ENCODE results near the gene DUSP2. TPM values are rescaled to one million over a fixed set of nuclear protein-coding genes. Genes with fewer than 3 reads are reported as not detected.

The DUSP2 gene
- total and polyA plus RNA-seq, 9 of the 15 experiments (the other 6 are each of a cell fraction or from before 2014, with no cell fraction given): 0.04 to 0.18 TPM; not detected in 7

DNA sequence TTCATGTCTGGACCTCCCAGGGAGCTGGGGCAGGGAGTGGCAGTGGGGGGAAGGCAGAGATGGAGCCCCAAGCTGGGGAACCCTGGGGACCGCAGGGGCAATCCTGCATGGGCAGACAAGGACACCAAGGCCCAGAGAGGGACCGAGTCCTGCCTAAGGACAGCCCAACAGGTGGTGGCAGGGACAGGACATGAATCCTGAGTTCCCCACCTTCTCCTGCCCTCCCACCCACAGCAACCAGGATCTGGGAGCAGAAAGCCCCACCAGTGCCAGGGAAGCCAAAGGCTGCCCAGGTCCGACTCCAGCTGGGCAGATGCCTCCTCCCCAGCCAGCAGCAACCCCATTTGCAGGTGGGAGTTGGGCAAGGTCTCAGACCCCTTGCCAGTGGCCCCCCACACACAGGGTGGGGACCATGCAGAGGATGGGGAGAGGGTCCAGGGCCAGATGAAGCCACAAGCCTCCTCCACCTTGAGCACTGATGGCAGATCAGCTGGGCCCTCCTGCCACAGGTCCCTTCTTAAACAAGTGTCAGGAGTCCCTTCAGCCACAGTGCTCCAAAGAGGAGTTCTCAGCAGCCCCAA lies 35.2 kb downstream of the DUSP2 start (continued):
- TF ChIP-seq ZNF239 (CRISPR knock-in tag; IDR thresholded peaks at IDR 0.05): no peak
- no peak for TF ChIP-seq KLF6 (CRISPR knock-in tag; IDR thresholded peaks at IDR 0.05; ENCODE audit: borderline replicate concordance)
- no peak for TF ChIP-seq DIDO1 (tag; IDR thresholded peaks at IDR 0.05; ENCODE audit: low read depth)
- TF ChIP-seq, protein P1, sequence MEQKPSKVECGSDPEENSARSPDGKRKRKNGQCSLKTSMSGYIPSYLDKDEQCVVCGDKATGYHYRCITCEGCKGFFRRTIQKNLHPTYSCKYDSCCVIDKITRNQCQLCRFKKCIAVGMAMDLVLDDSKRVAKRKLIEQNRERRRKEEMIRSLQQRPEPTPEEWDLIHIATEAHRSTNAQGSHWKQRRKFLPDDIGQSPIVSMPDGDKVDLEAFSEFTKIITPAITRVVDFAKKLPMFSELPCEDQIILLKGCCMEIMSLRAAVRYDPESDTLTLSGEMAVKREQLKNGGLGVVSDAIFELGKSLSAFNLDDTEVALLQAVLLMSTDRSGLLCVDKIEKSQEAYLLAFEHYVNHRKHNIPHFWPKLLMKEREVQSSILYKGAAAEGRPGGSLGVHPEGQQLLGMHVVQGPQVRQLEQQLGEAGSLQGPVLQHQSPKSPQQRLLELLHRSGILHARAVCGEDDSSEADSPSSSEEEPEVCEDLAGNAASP (IDR thresholded peaks at IDR 0.05): no peak

DNA sequence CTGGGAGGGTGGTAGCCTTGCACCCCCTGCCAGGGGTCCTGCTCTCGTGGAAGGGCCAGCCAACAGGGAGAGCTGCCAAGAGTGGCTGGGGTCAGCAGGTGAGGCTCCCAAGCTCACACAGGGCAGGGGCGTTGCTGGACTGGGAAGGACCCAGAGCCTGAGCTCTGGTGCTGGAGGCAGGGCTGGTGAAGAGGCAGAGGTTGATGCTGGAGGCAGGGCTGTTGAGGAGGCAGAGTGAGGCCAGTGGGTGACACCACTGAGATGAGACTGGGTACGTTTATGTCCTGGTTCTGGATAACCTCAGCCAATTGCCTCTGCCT lies 35.9 kb downstream of the DUSP2 start:
- Histone ChIP-seq H3K9ac (ENCODE audit: insufficient read depth in 1 of 2, low read depth in 2 of 2, low read length in 2 of 2) (no peak overlapping the region), H3K4me1 (replicated peaks in 1 of 2; ENCODE audit: control insufficient read depth in 2 of 2, insufficient read depth in 2 of 2, low read length in 2 of 2) (peaks cover 0 to 3% of the 10 kb centered on the region in 2 experiments; a peak in 1 of 5 replicates), H3K9me1 (ENCODE audit: control insufficient read depth, insufficient read depth, low read length) (no peaks in the 10 kb centered on the region), H3K79me2 (ENCODE audit: control insufficient read depth, insufficient read depth, low read length) (no peaks in the 10 kb centered on the region), H3K9me3 (replicated peaks; ENCODE audit: control insufficient read depth, insufficient read depth, low read depth, low read length) (no peaks in the 10 kb centered on the region), H3K4me2 (ENCODE audit: insufficient read depth, low read length) (no peak overlapping the region), H3K4me3 (no peak overlapping the region), H2AFZ (ENCODE audit: low read depth, low read length) (no peak overlapping the region), H3K27ac (ENCODE audit: extremely low read depth, low read depth, low read length) (no peak overlapping the region), H3K27me3 (ENCODE audit: control insufficient read depth in 2 of 2, insufficient read depth in 2 of 2, low read length in 2 of 2) (peaks cover 0 to 56% of the 10 kb centered on the region in 2 experiments; a peak in 3 of 5 replicates), H3K36me3 (ENCODE audit: control insufficient read depth, insufficient read depth, low read length) (no peaks in the 10 kb centered on the region), H4K20me1 (replicated peaks; ENCODE audit: control insufficient read depth, insufficient read depth, low read length) (no peaks in the 10 kb centered on the region)
- no peak for FAIRE-seq
- DNase-seq (ENCODE audit: extremely low read depth in 1 of 4, low spot score in 3 of 4): no peak
- intact Hi-C loops (cut with micrococcal nuclease) (no loop called here), in situ Hi-C loops (cut with MboI) (no loop called here)
- no TSS peak for BruUV-seq (replicated peaks)
- ChIA-PET CTCF (ENCODE audit: low intra/inter-chr PET ratio) (no interaction called here), POLR2A (interaction anchor here (2.3 kb wide), 1 partner anchor 9 kb away, joined by 6 read pairs; no protein-coding TSS in a partner anchor)
- 0% methylated on average over 3 of the region's 3 CpGs for WGBS (ENCODE audit: insufficient coverage, low coverage, missing lambda C conversion rate)
- ATAC-seq: no peak
- TF ChIP-seq PTTG1 (tag; IDR thresholded peaks at IDR 0.05; ENCODE audit: low read depth) (no peak), FOXA3 (CRISPR knock-in tag; conservative IDR thresholded peaks at IDR 0.05 in 1 of 2, IDR thresholded peaks at IDR 0.05 in 1 of 2) (no peak), ZNF589 (CRISPR knock-in tag; IDR thresholded peaks at IDR 0.05; ENCODE audit: low read depth) (no peak), C11orf30 (IDR thresholded peaks at IDR 0.05; ENCODE audit: low read depth) (no peak)
- TF ChIP-seq, protein P2, sequence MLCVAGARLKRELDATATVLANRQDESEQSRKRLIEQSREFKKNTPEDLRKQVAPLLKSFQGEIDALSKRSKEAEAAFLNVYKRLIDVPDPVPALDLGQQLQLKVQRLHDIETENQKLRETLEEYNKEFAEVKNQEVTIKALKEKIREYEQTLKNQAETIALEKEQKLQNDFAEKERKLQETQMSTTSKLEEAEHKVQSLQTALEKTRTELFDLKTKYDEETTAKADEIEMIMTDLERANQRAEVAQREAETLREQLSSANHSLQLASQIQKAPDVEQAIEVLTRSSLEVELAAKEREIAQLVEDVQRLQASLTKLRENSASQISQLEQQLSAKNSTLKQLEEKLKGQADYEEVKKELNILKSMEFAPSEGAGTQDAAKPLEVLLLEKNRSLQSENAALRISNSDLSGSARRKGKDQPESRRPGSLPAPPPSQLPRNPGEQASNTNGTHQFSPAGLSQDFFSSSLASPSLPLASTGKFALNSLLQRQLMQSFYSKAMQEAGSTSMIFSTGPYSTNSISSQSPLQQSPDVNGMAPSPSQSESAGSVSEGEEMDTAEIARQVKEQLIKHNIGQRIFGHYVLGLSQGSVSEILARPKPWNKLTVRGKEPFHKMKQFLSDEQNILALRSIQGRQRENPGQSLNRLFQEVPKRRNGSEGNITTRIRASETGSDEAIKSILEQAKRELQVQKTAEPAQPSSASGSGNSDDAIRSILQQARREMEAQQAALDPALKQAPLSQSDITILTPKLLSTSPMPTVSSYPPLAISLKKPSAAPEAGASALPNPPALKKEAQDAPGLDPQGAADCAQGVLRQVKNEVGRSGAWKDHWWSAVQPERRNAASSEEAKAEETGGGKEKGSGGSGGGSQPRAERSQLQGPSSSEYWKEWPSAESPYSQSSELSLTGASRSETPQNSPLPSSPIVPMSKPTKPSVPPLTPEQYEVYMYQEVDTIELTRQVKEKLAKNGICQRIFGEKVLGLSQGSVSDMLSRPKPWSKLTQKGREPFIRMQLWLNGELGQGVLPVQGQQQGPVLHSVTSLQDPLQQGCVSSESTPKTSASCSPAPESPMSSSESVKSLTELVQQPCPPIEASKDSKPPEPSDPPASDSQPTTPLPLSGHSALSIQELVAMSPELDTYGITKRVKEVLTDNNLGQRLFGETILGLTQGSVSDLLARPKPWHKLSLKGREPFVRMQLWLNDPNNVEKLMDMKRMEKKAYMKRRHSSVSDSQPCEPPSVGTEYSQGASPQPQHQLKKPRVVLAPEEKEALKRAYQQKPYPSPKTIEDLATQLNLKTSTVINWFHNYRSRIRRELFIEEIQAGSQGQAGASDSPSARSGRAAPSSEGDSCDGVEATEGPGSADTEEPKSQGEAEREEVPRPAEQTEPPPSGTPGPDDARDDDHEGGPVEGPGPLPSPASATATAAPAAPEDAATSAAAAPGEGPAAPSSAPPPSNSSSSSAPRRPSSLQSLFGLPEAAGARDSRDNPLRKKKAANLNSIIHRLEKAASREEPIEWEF (CRISPR knock-in tag; IDR thresholded peaks at IDR 0.05): no peak
- TF ChIP-seq, protein P3, sequence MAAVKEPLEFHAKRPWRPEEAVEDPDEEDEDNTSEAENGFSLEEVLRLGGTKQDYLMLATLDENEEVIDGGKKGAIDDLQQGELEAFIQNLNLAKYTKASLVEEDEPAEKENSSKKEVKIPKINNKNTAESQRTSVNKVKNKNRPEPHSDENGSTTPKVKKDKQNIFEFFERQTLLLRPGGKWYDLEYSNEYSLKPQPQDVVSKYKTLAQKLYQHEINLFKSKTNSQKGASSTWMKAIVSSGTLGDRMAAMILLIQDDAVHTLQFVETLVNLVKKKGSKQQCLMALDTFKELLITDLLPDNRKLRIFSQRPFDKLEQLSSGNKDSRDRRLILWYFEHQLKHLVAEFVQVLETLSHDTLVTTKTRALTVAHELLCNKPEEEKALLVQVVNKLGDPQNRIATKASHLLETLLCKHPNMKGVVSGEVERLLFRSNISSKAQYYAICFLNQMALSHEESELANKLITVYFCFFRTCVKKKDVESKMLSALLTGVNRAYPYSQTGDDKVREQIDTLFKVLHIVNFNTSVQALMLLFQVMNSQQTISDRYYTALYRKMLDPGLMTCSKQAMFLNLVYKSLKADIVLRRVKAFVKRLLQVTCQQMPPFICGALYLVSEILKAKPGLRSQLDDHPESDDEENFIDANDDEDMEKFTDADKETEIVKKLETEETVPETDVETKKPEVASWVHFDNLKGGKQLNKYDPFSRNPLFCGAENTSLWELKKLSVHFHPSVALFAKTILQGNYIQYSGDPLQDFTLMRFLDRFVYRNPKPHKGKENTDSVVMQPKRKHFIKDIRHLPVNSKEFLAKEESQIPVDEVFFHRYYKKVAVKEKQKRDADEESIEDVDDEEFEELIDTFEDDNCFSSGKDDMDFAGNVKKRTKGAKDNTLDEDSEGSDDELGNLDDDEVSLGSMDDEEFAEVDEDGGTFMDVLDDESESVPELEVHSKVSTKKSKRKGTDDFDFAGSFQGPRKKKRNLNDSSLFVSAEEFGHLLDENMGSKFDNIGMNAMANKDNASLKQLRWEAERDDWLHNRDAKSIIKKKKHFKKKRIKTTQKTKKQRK (IDR thresholded peaks at IDR 0.05; ENCODE audit: borderline replicate concordance, low read depth, low read length): no peak

Measured in K562 (cell line).